NK-92 treated with Interleukin-12 subunit alpha and Interleukin-12 subunit beta, amount 100 ng/mL, for 24 hours (cell line): ENCODE results near the gene NACC1.
"Not testable (repeated sequence)": the region's sequence is repeated elsewhere in the genome, so short reads cannot be mapped to it uniquely, and the experiment has no call there.

ENCODE experiments used
- DNase-seq: peaks from one replicate; lab custom pipeline; 2025; lab: John Stamatoyannopoulos, UW

The NACC1 gene

DNA sequence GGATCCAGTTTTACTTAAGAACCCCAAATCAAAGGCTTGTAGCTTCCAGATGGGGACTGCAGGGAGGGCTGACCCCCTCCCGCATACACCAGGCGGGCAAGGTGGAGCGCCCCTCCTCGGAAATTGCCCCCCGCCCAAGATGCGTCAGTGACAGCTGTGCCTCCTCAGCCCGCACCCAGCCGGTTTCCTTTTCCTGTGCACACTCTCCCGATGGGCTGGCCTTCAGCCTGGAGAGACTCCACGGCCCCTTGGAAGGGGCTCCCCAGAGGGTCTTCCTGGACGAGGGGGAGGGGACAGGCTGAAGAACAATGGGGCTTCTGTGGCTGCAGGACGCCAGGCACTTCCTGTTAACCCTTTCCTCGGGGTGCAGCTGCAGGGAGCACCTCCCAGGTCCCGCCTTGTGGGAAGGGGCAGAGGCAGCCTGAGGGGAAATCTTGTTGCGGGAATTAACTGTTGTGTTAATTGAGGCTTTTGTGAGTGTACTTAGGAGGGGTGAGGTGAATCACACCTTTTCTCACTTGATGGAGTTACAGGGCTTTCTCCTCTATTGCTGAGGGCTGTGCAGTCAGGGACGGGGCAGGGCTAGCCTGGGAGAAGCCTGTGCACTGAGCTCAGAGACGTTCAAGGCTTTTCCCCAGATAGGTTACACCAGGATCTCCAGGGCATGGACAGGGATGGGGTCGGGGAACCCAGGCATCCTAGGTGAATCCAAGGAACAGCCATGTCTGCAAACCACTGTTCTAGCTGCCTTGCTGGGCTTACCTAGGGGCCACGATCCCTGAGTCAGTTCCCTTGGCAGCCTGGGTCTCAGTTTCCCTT, 46.5 kb downstream of the NACC1 start:
- DNase-seq = peak; percentile 47

DNA sequence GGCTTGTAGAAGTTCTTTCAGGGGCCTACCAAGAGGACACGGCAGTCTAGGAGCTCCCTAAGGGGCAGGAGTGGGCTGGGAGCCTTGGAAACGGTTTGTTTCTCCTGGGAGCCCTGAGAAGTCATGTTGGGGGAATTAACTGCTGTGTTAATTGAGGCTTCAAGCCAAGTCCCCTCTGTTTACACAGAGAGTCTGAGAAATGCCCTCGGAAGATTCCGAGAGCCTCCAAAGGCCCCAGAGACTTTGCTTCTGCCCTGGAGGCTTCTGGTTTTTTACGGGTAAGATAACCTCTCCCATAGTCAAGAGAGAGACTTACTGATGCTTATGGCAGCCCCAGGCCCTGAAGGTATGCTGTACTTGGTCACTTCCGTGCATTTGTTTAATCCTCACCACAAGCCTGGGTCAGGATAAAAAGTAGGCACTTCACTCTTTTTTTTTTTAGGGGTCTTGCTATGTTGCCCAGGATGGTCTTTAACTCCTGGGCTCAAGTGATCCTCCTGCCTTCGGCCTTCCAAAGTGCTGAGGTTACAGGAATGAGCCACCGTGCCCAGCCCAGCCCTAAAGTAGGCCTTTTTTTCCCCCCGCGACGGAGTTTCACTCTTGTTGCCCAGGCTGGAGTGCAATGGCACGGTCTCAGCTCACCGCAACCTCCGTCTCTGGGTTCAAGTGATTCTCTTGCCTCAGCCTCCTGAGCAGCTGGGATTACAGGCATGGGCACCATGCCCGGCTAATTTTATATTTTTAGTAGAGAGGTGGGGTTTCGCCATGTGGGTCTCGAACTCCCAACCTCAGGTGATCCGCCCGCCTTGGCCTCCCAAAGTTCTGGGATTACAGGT, 47.3 kb downstream of the NACC1 start:
- no peak for DNase-seq

DNA sequence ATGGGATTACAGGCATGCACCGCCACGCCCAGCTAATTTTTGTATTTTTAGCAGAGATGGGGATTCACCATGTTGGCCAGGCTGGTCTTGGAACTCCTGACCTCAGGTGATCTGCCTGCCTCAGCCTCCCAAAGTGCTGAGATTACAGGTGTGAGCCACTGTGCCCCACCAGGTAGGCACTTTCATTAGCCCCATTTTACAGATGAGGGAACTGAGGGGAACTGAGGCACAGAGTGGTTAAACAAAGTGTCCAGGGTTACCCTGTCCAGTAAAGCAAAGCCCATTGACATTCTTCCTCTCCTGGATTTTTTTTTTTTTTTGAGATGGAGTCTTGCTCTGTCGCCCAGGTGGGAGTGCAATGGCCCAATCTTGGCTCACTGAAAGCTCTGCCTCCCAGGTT, 48.1 kb downstream of the NACC1 start:
- DNase-seq = not testable (repeated sequence)

DNA sequence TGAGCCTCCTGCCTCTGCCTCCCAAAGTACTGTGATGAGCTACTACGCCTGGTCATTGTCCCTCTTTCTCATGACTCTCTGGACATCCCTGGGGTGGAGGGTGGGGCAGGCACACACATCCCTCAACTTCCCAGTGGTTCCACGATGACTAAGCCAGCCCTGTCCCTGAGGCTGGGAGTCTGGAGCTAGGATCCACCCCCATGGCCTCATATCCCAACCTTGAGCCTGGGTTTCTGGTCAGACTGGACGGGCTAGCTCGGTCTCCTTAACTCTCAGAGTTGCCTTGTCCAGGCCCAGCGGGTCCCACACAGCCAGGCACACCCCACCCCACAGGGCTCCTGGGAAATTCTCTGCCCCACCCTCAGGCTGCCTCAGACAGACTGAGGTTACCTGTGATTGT, 51.7 kb downstream of the NACC1 start:
- DNase-seq = no peak

DNA sequence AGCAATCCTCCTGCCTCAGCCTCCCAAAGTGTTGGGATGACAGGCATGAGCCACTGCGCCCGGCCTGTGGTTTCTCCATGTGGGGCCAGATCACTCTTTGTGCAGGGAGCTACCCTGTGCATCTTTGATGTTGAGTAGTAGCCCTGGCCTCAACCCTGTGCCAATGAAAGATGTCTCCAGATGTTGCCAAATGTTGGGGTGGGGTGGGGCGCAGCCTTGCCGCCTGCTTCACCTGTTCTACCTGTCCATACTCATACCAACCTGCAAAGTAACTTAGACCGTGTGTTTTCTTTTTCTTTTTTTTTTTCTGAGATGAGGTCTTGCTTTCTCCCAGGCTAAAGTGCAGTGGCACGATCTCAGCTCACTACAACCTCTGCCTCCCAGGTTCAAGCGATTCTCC, 53.1 kb downstream of the NACC1 start:
- DNase-seq = no peak

DNA sequence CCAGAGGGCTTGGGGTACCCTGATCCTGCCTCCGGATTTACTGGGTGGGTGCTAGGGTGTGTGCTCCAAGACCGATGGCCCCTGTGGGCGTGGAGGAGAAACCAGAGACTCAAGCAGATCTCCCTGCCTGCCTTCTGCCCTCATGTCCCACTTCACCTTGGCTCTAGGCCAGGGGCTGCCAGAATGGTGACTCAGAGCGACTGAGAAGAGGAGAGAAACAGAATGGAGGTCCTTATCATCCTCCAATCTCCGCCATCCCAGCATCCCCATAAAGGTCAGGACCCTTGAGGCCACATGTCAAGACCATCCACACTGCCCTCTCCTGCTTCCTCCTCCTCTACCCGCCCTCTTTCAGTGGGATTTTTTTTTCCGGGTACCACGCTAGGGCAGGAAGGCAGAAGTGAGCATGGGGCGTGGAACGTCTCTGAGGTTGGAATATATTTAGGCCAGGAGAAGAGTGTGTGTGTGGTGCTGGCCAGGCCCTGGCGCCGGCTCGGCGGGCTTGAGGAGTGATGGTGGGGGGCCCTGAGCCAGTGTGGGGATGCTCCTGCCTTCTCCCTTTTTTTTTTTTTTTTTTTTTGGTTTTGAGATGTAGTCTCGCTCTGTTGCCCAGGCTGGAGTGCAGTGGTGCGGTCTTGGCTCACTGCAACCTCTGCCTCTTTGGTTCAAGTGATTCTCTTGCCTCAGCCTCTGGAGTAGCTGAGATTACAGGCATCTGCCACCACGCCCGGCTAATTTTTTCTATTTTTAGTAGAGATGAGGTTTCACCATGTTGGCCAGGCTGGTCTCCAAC, 54.5 kb downstream of the NACC1 start:
- DNase-seq = no peak

DNA sequence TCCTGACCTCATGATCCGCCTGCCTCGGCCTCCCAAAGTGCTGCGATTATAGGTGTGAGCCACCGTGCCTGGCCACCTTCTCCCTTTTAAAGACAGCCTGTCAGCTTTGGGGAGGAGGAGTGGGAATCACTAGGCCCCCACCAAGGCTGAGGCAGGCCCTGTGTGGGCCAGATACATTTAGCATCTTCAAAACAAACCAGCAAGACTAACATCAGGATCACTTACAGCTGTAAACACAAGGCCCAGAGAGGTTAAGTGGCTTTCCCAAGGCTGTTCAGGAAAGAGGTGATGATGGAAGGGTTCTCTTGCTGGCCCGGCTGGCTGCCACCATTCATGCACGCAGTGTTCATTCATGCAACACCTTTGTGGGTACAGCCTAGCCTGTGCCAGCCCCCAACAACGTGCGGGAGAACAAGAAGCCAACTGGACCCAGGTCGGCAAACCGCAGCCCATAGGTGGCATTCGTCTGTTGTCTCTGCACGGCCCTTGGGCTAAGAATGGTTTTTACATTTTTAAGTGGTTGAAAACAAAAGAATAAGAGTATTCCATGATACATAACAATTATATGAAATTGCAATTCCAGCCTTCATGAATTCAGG, 55.2 kb downstream of the NACC1 start:
- no peak for DNase-seq

DNA sequence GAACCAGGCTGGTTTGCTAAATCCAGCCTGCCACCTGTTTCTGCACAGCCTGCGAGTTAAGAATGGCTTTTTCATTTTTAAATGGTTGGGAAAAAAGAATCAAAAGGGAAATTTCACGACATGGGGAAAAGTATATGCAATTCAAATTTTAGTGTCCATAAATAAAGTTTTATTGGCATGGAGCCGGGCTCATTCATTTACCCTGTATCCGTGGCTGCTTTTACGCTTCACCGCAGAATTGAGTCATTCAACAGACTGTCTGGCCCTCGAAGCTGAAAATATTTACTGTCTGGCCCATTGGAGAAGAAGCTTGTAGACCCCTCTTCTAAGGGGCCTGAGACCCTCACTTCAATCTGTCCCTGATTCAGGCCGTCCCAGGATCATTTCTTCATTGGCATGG, 58.3 kb downstream of the NACC1 start:
- DNase-seq = no peak

DNA sequence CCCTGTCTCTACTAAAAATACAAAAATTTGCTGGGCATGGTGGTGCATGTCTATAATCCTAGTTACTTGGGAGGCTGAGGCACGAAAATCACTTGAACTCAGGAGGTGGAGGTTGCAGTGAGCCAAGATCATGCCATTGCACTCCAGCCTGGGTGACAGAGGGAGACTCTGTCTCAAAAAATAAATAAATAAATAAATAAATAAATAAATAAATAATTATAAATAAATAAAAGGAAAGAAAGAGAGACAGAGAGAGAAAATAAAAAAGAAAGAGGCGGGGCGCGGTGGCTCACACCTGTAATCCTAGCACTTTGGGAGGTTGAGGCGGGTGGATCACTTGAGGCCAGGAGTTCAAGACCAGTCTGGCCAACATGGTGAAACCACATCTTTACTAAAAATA, 59.5 kb downstream of the NACC1 start:
- not testable (repeated sequence) for DNase-seq

DNA sequence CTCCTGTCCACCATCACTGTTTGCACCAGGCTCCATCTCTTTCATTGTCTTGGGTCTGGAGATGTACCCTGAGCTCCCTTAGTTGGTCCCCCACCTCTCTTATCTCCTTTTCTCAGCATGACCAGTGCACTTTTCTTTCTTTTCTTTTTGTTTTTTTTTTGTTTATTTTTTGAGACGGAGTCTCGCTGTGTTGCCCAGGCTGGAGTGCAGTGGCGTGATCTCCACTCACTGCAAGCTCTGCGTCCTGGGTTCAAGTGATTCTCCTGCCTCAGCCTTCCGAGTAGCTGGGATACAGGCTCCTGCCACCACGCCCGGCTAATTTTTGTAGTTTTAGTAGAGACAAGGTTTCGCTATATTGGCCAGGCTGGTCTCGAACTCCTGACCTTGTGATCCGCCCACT, 60.2 kb downstream of the NACC1 start:
- DNase-seq = not testable (repeated sequence)

DNA sequence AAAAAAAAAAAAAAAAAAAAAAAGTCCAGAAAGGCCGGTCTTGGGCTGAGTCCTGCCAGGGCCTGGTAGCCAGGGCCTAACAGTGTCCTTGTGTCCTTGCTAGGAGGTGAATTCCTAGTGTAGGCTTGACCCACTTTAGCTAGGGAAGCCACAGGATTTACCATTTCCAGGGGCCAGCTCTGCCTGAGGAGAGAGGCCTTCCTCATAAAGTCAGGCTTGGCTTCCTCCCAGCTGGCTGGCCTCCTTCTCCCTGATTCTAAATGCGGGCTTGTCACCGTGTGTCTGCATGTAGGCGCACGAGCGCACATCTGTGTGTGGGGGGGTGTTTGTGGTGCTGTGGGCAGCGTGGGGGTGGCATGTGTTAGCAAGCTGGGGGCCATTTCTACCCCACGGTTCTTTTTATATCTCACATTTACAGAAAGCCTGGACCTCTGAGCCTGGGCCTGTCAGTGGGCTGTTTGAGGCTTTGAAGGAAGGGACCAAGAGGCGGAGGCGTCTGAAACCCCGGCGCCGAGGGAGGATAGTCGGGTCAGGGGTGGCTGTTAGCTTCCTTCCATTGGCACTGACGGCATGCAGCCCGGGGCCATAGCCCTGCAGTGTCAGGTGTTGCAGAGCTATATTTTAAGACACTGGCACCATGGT, 63.8 kb downstream of the NACC1 start:
- DNase-seq = peak; percentile 80

DNA sequence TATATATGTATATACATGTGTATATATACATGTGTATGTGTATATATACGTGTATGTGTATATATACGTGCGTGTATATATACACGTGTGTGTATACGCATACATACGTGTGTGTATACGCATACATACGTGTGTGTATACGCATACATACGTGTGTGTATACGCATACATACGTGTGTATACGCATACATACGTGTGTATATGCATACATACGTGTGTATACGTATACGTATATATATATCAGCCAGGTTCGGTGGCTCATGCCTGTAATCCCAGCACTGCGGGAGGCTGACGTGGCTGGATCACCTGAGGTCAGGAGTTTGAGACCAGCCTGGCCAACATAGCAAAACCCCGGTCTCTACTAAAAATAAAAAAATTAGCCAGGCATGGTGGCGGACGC, 66.9 kb downstream of the NACC1 start:
- not testable (repeated sequence) for DNase-seq

DNA sequence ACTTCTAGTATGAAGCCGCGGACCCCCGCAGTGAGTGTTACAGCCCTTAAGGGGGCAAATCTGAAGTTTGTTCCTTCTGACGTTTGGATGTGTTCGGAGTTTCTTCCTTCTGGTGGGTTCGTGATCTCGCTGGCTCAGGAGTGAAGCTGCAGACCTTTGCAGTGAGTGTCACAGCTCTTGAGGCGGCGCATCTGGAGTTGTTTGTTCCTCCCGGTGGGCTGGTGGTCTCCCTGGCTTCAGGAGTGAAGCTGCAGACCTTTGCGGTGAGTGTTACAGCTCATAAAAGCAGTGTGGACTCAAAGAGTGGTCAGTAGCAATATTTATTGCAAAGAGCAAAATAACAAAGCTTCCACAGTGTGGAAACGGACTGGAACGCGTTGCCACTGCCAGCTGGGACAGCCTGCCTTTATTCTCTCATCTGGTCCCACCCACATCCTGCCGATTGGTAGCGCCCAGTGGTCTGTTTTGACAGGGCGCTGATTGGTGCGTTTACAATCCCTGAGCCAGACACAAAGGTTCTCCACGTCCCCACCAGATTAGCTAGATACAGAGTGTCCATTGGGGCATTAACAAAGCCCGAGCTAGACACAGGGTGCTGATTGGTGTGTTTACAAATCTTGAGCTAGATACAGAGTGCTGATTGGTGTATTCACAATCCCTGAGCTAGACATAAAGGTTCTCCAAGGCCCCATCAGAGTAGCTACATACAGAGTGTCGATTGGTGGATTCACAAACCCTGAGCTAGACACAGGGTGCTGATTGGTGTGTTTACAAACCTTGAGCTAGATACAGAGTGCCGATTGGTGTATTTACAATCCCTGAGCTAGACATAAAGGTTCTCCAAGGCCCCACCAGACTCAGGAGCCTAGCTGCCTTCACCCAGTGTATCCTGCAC, 67.9 kb downstream of the NACC1 start:
- DNase-seq = not testable (repeated sequence)

DNA sequence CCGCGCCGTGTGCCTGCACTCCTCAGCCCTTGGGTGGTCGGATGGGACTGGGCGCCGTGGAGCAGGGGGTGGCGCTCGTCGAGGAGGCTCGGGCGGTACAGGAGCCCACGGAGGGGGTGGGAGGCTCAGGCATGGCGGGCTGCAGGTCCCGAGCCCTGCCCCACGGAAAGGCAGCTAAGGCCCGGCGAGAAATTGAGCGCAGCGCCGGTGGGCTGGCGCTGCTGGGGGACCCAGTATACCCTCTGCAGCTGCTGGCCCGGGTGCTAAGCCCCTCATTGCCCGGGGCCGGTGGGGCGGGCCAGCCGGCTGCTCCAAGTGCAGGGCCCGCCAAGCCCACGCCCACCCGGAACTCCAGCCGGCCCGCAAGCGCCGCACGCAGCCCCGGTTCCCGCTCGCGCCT, 68.6 kb downstream of the NACC1 start:
- DNase-seq = not testable (repeated sequence)

DNA sequence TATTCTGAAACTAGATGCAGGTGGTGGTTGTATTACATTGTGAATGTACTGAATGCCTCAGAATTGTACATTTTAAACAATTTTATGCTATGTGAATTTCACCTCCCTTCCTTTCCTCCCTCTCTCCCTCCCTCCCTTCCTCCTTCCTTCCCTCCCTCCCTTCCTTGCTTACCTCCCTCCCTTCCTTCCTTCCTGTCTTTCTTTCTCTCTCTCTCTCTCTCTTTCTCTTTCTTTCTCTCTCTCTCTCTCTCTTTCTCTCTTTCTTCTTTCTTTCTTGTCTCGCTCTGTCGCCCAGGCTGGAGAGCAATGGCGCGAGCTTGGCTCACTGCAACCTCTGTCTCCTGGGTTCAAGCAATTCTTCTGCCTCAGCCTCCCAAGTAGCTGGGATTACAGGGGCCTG, 69.4 kb downstream of the NACC1 start:
- no peak for DNase-seq

DNA sequence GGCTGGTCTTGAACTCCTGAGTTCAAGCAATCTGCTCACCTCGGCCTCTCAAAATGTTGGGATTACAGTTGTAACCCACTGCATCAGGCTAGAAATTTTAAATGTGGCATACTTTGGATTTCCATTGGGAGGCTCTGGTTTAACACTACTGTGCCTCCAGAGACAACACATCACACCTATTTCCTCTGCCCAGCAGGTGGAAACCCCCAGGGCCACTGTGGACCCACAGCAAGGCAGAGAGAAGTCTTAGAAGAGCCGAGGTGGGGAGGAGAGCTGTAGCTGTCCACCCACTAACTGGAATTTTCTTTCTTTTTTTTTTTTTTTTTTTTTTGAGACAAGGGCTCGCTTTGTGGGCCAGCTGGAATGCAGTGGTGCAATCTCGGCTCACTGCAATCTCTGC, 71.5 kb downstream of the NACC1 start:
- DNase-seq = no peak
